ENCODE measurements around the gene PCDHGB2. TPM values are rescaled to one million over a fixed set of nuclear protein-coding genes. Genes with fewer than 3 reads are reported as not detected.
"Not testable (repeated sequence)": the region's sequence is repeated elsewhere in the genome, so short reads cannot be mapped to it uniquely, and the experiment has no call there.

The PCDHGB2 gene
- total RNA-seq, 1 experiment from 2014 or later, result 4.6 TPM

GRCh38 chr5:141384471-141385267 lies 24.9 kb downstream of the PCDHGB2 start:
- DNase-seq (ENCODE audit: low read depth), result no peak

- peak; percentile 58 for DNase-seq (ENCODE audit: low read depth)
Measured at GRCh38 chr5:141387557-141388311, 27.9 kb downstream of the PCDHGB2 start, which contains the start of gene PCDHGB4. TSS of gene PCDHGB4 (plus strand) at chr5:141387698. CDS start at chr5:141387885, 187 bp downstream.

GRCh38 chr5:141388661-141389060 lies 28.9 kb downstream of the PCDHGB2 start:
- no peak for DNase-seq (ENCODE audit: low read depth)

GRCh38 chr5:141389153-141390042 lies 29.6 kb downstream of the PCDHGB2 start:
- no peak for DNase-seq (ENCODE audit: low read depth)

GRCh38 chr5:141392429-141393198 lies 32.8 kb downstream of the PCDHGB2 start, which contains the start of gene PCDHGA8:
TSS of gene PCDHGA8 (plus strand) at chr5:141392633. CDS start at chr5:141392814, 181 bp downstream.
- DNase-seq (ENCODE audit: low read depth), result no peak

GRCh38 chr5:141393267-141393666 lies 33.5 kb downstream of the PCDHGB2 start:
- no peak for DNase-seq (ENCODE audit: low read depth)

- DNase-seq (ENCODE audit: low read depth), result not testable (repeated sequence)
Measured at GRCh38 chr5:141394401-141395187, 34.8 kb downstream of the PCDHGB2 start.

GRCh38 chr5:141397756-141398551 lies 38.2 kb downstream of the PCDHGB2 start, which contains the start of gene PCDHGB5:
TSS of gene PCDHGB5 (plus strand) at chr5:141397947. CDS start at chr5:141398128, 181 bp downstream.
- peak; percentile 62 for DNase-seq (ENCODE audit: low read depth)

- DNase-seq (ENCODE audit: low read depth), result no peak
Measured at GRCh38 chr5:141398608-141399007, 38.8 kb downstream of the PCDHGB2 start.

GRCh38 chr5:141399555-141400258 lies 39.9 kb downstream of the PCDHGB2 start:
- DNase-seq (ENCODE audit: low read depth), result no peak

GRCh38 chr5:141402553-141403243 lies 42.9 kb downstream of the PCDHGB2 start, which contains the start of gene PCDHGA9:
TSS of gene PCDHGA9 (plus strand) at chr5:141402778. CDS start at chr5:141402953, 175 bp downstream.
- no peak for DNase-seq (ENCODE audit: low read depth)

GRCh38 chr5:141403387-141403786 lies 43.6 kb downstream of the PCDHGB2 start:
- no peak for DNase-seq (ENCODE audit: low read depth)

GRCh38 chr5:141407790-141408505 lies 48.2 kb downstream of the PCDHGB2 start, which contains the start of gene PCDHGB6:
TSS of gene PCDHGB6 (plus strand) at chr5:141408021. CDS start at chr5:141408203, 182 bp downstream.
- DNase-seq (ENCODE audit: low read depth), result not testable (repeated sequence)

- DNase-seq (ENCODE audit: low read depth), result no peak
Measured at GRCh38 chr5:141409598-141410306, 50.0 kb downstream of the PCDHGB2 start.

- no peak for DNase-seq (ENCODE audit: low read depth)
Measured at GRCh38 chr5:141411575-141411974, 51.8 kb downstream of the PCDHGB2 start.

All from RPMI7951 (cell line).